Stimulated activated CD8-positive, alpha-beta memory T cell treated with anti-CD3 and anti-CD28 coated beads, Interleukin-7, amount 100 ng/mL, for 1 hour (primary cell): ENCODE data around the gene PSMB9.

ENCODE experiments used
- DNase-seq, 2 donors: peaks; one replicate each; pipeline ENCODE4 v3.0.0-alpha.2; 2020; ENCODE audit warnings: low read depth in 2 of 2

The PSMB9 gene

GRCh38 chr6:32839356-32839755 is 14.6 kb upstream of the PSMB9 start:
- no peak for DNase-seq

GRCh38 chr6:32840604-32841246 is 13.3 kb upstream of the PSMB9 start:
- no peak for DNase-seq

GRCh38 chr6:32842021-32842650 is 11.9 kb upstream of the PSMB9 start:
- DNase-seq = no peak

- no peak for DNase-seq
Measured at GRCh38 chr6:32842690-32843089, 11.3 kb upstream of the PSMB9 start.

GRCh38 chr6:32843331-32843978 is 10.5 kb upstream of the PSMB9 start:
- no peak for DNase-seq

GRCh38 chr6:32843979-32844838 is 9.8 kb upstream of the PSMB9 start, which contains the start of gene PSMB8:
Gene PSMB8 (minus strand): TSS chr6:32844047. CDS start chr6:32843996, 51 bp downstream.
- peak; percentile 98 for DNase-seq

- no peak for DNase-seq
Measured at GRCh38 chr6:32844839-32845383, 9.1 kb upstream of the PSMB9 start.

- DNase-seq = peak in 1 of 2 donors; percentile 30
Measured at GRCh38 chr6:32845384-32845884, 8.6 kb upstream of the PSMB9 start.

- no peak for DNase-seq
Measured at GRCh38 chr6:32847004-32847403, 7.0 kb upstream of the PSMB9 start.

- no peak for DNase-seq
Measured at GRCh38 chr6:32847795-32848194, 6.2 kb upstream of the PSMB9 start.

GRCh38 chr6:32849126-32849525 is 4.9 kb upstream of the PSMB9 start:
- DNase-seq = no peak

- DNase-seq = no peak
Measured at GRCh38 chr6:32851025-32851424, 3.0 kb upstream of the PSMB9 start.

- no peak for DNase-seq
Measured at GRCh38 chr6:32852018-32852843, 1.8 kb upstream of the PSMB9 start.

GRCh38 chr6:32852844-32853540 is 1.0 kb upstream of the PSMB9 start:
- peak in 1 of 2 donors; percentile 33 for DNase-seq

- no peak for DNase-seq
Measured at GRCh38 chr6:32854376-32855178, 585 bp downstream of the PSMB9 start.

GRCh38 chr6:32855467-32856174 is 1.6 kb downstream of the PSMB9 start:
- DNase-seq = no peak

GRCh38 chr6:32857156-32857891 is 3.3 kb downstream of the PSMB9 start:
- DNase-seq = no peak

GRCh38 chr6:32858194-32858593 is 4.2 kb downstream of the PSMB9 start:
- DNase-seq = no peak
